HEK293 (cell line): ENCODE measurements around the gene CNR1.

ENCODE experiments used
- CTCF ChIP-seq: fragments of 450-650 bp; formaldehyde crosslinking; IDR thresholded peaks from 2 replicates; pipeline ENCODE4 v1.5.1; 2016; ENCODE audit warnings: missing biosample characterization, missing genetic modification characterization
- KLF8 ChIP-seq: fragments of 450-650 bp; formaldehyde crosslinking; IDR thresholded peaks from 2 replicates; pipeline ENCODE4 v1.5.1; 2016; ENCODE audit warnings: missing biosample characterization, missing genetic modification characterization
- PRDM10 ChIP-seq: fragments of 450-650 bp; formaldehyde crosslinking; IDR thresholded peaks from 2 replicates; pipeline ENCODE4 v1.5.1; 2016; ENCODE audit warnings: missing biosample characterization, missing genetic modification characterization
- SP3 ChIP-seq: fragments of 450-650 bp; formaldehyde crosslinking; IDR thresholded peaks from 2 replicates; pipeline ENCODE4 v1.5.1; 2016; ENCODE audit warnings: missing biosample characterization, missing genetic modification characterization
- TRIM28 ChIP-seq: IDR thresholded peaks from 2 replicates; pipeline ENCODE4 v1.6.1; 2011; ENCODE audit warnings: low read length, control low read depth, borderline replicate concordance
- ZBTB11 ChIP-seq: fragments of 450-650 bp; formaldehyde crosslinking; conservative IDR thresholded peaks from 2 replicates; pipeline ENCODE4 v1.5.1; 2016; ENCODE audit warnings: low read depth, missing biosample characterization, missing genetic modification characterization
- ZBTB20 ChIP-seq: fragments of 450-650 bp; formaldehyde crosslinking; IDR thresholded peaks from 2 replicates; pipeline ENCODE4 v1.5.1; 2016; ENCODE audit warnings: missing biosample characterization, missing genetic modification characterization
- ZEB2 ChIP-seq: fragments of 450-650 bp; formaldehyde crosslinking; IDR thresholded peaks from 2 replicates; pipeline ENCODE4 v1.5.1; 2016; ENCODE audit warnings: missing biosample characterization, missing genetic modification characterization
- ZFP37 ChIP-seq: fragments of 450-650 bp; formaldehyde crosslinking; IDR thresholded peaks from 2 replicates; pipeline ENCODE4 v1.5.1; 2016; ENCODE audit warnings: missing biosample characterization, missing genetic modification characterization
- ZNF133 ChIP-seq: fragments of 450-650 bp; formaldehyde crosslinking; IDR thresholded peaks from 2 replicates; pipeline ENCODE4 v1.5.1; 2016; ENCODE audit warnings: missing biosample characterization, missing genetic modification characterization
- ZNF140 ChIP-seq: fragments of 450-650 bp; formaldehyde crosslinking; IDR thresholded peaks from 2 replicates; pipeline ENCODE4 v1.5.1; 2016; ENCODE audit warnings: missing biosample characterization, missing genetic modification characterization
- ZNF16 ChIP-seq: fragments of 450-650 bp; formaldehyde crosslinking; IDR thresholded peaks from 2 replicates; pipeline ENCODE4 v1.5.1; 2016; ENCODE audit warnings: low read depth, missing biosample characterization, missing genetic modification characterization
- ZNF169 ChIP-seq: fragments of 450-650 bp; formaldehyde crosslinking; IDR thresholded peaks from 2 replicates; pipeline ENCODE4 v1.5.1; 2016; ENCODE audit warnings: missing biosample characterization, missing genetic modification characterization
- ZNF174 ChIP-seq: fragments of 450-650 bp; formaldehyde crosslinking; IDR thresholded peaks from 2 replicates; pipeline ENCODE4 v1.5.0; 2017; ENCODE audit warnings: missing biosample characterization, mild to moderate bottlenecking, missing genetic modification characterization
- ZNF175 ChIP-seq: fragments of 450-650 bp; formaldehyde crosslinking; IDR thresholded peaks from 2 replicates; pipeline ENCODE4 v1.5.1; 2016; ENCODE audit warnings: missing biosample characterization, missing genetic modification characterization
- ZNF274 ChIP-seq, 2 experiments: fragments of 200-500 bp in 1 of 2; fragments of 450-650 bp in 1 of 2; sonication (Bioruptor generic) in 1 of 2; formaldehyde crosslinking in 1 of 2; IDR thresholded peaks; 2 replicates each; pipeline versions ENCODE4 v1.5.1 to v1.6.1; 2014 to 2016; ENCODE audit warnings: borderline replicate concordance in 1 of 2, inconsistent platforms in 1 of 2, low read length in 1 of 2, missing biosample characterization in 1 of 2, missing genetic modification characterization in 1 of 2
- ZNF302 ChIP-seq: fragments of 450-650 bp; formaldehyde crosslinking; IDR thresholded peaks from 2 replicates; pipeline ENCODE4 v1.5.1; 2016; ENCODE audit warnings: missing biosample characterization, missing genetic modification characterization, low read depth
- ZNF366 ChIP-seq: fragments of 450-650 bp; formaldehyde crosslinking; conservative IDR thresholded peaks from 2 replicates; pipeline ENCODE4 v1.5.1; 2016; ENCODE audit warnings: missing biosample characterization, missing genetic modification characterization
- ZNF394 ChIP-seq: fragments of 450-650 bp; formaldehyde crosslinking; IDR thresholded peaks from 2 replicates; pipeline ENCODE4 v1.5.1; 2016; ENCODE audit warnings: missing biosample characterization, missing genetic modification characterization, mild to moderate bottlenecking, moderate library complexity, borderline replicate concordance
- ZNF571 ChIP-seq: fragments of 450-650 bp; formaldehyde crosslinking; IDR thresholded peaks from 2 replicates; pipeline ENCODE4 v1.5.0; 2017; ENCODE audit warnings: missing biosample characterization, missing genetic modification characterization
- ZNF596 ChIP-seq: fragments of 450-650 bp; IDR thresholded peaks from 2 replicates; pipeline ENCODE4 v1.5.0; 2018; ENCODE audit warnings: missing biosample characterization, mild to moderate bottlenecking, missing genetic modification characterization, moderate library complexity
- ZNF704 ChIP-seq: fragments of 450-650 bp; formaldehyde crosslinking; IDR thresholded peaks from 2 replicates; pipeline ENCODE4 v1.5.1; 2016; ENCODE audit warnings: missing biosample characterization, missing genetic modification characterization
- ZNF768 ChIP-seq: fragments of 450-650 bp; formaldehyde crosslinking; IDR thresholded peaks from 2 replicates; pipeline ENCODE4 v1.5.1; 2018; ENCODE audit warnings: missing biosample characterization, mild to moderate bottlenecking, missing genetic modification characterization
- ZNF791 ChIP-seq: fragments of 450-650 bp; formaldehyde crosslinking; IDR thresholded peaks from 2 replicates; pipeline ENCODE4 v1.5.1; 2016; ENCODE audit warnings: missing biosample characterization, missing genetic modification characterization
- ZSCAN4 ChIP-seq: fragments of 450-650 bp; formaldehyde crosslinking; IDR thresholded peaks from 2 replicates; pipeline ENCODE4 v1.5.1; 2017; ENCODE audit warnings: missing biosample characterization, missing genetic modification characterization
- ZXDB ChIP-seq: fragments of 450-650 bp; formaldehyde crosslinking; IDR thresholded peaks from 2 replicates; pipeline ENCODE4 v1.5.1; 2016; ENCODE audit warnings: missing biosample characterization, missing genetic modification characterization
- TF ChIP-seq, protein P1 (sequence below): fragments of 450-650 bp; formaldehyde crosslinking; IDR thresholded peaks from 2 replicates; pipeline ENCODE4 v1.5.1; 2016; ENCODE audit warnings: missing biosample characterization, missing genetic modification characterization

CNR1 gene

GRCh38 chr6:88166493-88167351 lies 575 bp upstream of the CNR1 start (continued):
- TF ChIP-seq ZBTB11 (tag by site-specific recombination), result no peak
- no peak for TF ChIP-seq ZNF768 (tag by site-specific recombination)
- no peak for TF ChIP-seq ZNF302 (tag by site-specific recombination)
- TF ChIP-seq ZNF366 (tag by site-specific recombination), result no peak
- no peak for TF ChIP-seq ZNF175
- TF ChIP-seq ZNF169, result no peak
- TF ChIP-seq ZNF596 (tag by site-specific recombination), result no peak
- TF ChIP-seq PRDM10 (tag by site-specific recombination), result no peak
- TF ChIP-seq ZNF791 (tag by site-specific recombination), result no peak
- TF ChIP-seq ZNF394, result no peak
- no peak for TF ChIP-seq ZNF140
- TF ChIP-seq CTCF (tag by site-specific recombination), result no peak
- TF ChIP-seq TRIM28, result no peak
- no peak for TF ChIP-seq KLF8 (tag by site-specific recombination)
- TF ChIP-seq ZNF174 (tag by site-specific recombination), result no peak
- no peak for TF ChIP-seq ZNF16
- TF ChIP-seq SP3 (tag by site-specific recombination), result peak; percentile 20; the same call in 1 of the 2 replicates
- no peak for TF ChIP-seq ZSCAN4 (tag by site-specific recombination)
- no peak for TF ChIP-seq ZFP37 (tag by site-specific recombination)
- no peak; the same call in 1 of the 2 replicates for TF ChIP-seq ZEB2 (tag by site-specific recombination)
- peak; percentile 79 for TF ChIP-seq ZBTB20
- no peak for TF ChIP-seq ZXDB (tag by site-specific recombination)
- TF ChIP-seq ZNF571 (tag by site-specific recombination), result no peak
- TF ChIP-seq, protein P1, sequence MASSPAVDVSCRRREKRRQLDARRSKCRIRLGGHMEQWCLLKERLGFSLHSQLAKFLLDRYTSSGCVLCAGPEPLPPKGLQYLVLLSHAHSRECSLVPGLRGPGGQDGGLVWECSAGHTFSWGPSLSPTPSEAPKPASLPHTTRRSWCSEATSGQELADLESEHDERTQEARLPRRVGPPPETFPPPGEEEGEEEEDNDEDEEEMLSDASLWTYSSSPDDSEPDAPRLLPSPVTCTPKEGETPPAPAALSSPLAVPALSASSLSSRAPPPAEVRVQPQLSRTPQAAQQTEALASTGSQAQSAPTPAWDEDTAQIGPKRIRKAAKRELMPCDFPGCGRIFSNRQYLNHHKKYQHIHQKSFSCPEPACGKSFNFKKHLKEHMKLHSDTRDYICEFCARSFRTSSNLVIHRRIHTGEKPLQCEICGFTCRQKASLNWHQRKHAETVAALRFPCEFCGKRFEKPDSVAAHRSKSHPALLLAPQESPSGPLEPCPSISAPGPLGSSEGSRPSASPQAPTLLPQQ, result peak; percentile 54
- no peak for TF ChIP-seq ZNF133 (tag by site-specific recombination)
- no peak for TF ChIP-seq ZNF274 (IDR thresholded peaks at IDR 0.05; ENCODE audit: low read length)
- TF ChIP-seq ZNF274 (tag by site-specific recombination; IDR thresholded peaks at IDR 0.05; ENCODE audit: borderline replicate concordance), result no peak
- no peak for TF ChIP-seq ZNF704 (tag by site-specific recombination)
